Suppressor macrophage treated with lipopolysaccharide for 1 hour (primary cell): Measurements from ENCODE around the gene COL1A2.
A peak's percentile ranks its signal among the peaks of the same experiment; 100 is the strongest.

Experiments
- DNase-seq, 3 donors: peaks; one replicate each; pipeline ENCODE4 v3.0.0-alpha.2; 2020 to 2022

The COL1A2 gene

DNA sequence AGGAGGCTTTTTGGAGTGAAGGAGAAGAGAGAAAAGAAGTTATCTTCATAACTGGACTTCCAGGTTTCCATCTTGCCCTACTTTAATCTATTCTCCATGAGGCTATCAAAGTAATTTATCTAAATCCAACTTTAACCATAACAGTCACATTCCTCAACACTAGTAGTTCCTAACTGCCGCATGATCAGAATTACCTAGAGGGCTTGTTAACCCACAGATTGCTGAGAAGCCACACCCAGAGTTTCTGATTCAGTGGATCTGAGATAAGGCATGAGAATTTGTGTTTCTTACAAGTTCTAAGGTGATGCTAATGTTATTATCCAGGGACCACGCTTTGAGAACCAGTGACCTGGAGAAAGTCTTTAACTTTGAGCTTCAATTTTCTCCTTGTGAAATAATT lies 8.3 kb upstream of the COL1A2 start:
- DNase-seq: no peak

DNA sequence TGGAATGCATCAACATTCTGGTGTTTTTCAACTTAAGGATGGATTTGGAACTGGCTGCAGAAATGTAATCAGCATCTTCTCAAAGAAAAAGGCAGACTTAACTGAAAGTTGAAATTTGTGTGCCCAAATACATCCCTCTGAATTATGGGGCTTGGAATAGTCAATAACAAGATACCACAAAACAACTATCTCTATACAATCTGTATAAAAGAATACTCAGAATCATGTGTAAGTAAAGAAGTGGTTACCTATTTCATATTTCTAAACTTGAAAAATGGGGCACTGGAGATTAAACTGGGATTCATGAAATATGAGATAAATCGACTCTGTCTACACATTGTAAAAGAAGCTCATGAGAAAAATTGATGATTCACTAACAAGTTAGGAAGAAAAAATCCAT lies 6.2 kb upstream of the COL1A2 start:
- DNase-seq: no peak

DNA sequence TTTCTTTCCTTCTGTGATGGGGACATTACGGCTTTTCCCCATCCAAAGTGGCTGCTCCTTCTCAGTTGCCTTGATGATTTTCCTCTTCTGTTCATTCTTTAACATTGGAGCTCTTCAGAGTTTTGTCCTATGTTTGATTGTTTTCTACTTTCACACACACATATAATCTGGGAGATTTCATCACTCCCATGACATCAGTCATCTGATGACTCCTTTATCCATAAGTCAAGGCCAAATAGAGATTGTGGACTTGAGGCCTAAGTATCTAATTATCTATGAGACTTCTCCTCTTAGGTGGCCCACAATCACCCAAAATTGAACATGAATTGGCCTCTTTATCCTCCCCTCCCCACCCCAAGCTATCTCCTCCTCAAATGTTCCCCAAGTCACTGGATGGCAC lies 5.3 kb upstream of the COL1A2 start:
- DNase-seq: no peak

DNA sequence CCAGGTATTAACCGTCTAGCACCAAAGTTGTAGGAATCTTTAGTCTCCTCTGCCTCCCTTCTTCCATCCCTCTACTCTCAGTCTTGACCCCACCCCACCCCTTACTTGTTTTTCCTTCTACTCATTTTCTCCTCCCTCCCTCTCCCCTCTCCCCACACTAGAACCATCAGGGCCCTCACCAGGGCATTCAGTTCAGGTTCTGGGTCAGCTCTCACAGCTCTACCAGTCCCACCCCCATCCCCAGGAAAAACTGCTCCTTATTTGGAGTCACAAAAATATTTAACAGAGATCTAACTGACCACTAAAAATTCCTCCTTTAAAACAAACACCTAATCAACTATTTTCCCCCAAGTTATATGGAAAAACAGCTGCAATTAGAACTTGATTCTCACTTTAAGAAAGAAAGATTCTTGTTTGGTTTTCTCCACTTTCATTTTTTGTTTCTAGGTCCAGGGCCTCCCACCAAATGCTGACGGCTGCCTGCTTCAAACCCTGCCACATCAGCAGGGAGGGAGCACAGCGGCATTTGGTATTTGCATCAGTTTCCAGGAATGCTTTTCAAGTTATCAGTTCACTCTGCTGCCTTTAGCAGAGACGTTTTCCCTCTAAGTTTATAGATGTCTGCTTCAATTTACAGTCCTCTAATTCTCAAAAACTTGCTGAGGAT lies 2.8 kb upstream of the COL1A2 start:
- no peak for DNase-seq

DNA sequence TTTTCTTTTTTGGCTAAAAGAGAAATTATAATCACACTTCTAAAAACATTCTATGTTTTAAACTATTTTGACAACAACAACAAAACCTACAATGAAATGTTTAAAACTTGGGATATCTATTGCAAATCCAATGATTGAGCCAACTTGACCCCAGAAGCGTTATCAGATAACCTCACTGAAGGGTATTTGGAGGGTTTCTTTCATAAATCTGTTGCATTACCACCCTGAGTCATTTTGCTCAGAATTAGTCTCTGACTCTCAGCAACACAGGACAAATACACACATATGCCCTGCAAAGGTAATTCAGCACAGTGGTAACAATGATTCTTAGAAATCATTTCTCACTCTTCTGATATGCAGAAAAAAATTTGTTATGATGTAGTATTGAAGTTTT lies 2.3 kb upstream of the COL1A2 start:
- DNase-seq: no peak

DNA sequence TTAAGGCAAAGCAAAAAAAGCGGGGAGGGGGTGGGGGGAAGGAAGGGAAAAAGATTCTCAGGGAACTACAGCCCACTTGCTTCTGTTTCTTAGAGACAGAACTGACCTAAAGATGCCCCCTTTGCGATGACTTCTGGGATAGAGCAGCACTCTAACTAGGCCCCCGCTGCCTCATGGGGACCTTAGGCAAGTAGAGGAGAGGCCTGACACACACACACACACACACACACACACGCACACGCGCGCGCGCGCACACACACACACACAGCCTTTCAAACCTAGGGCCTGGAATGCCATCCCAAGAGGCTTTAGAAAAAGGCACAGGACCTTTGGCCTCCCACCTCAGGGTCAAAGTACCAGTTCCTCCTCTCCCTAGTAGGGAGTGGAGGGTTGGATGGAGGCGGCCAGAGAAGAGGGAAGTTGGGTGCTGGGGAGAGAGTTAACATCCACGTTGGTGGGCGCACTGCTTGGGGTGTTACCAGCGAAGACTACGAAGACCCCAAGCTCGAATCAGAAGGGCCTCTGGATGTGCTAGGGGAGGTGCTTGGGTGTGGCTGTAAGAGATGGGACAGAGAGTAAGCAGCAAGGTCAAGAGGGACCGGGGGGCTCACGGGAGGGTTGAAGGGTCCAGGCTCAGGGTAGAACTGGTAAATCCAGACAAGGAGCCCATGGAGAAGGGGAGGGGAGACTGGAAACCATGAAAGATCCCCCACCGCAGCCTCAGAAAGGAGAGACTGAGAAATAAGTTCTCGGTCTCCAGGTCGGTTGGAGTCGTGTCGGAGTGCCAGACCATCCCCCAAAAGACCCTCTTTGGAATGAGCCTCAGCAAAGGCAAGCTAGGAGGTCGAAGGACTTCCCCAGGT lies 1.2 kb upstream of the COL1A2 start:
- no peak for DNase-seq

DNA sequence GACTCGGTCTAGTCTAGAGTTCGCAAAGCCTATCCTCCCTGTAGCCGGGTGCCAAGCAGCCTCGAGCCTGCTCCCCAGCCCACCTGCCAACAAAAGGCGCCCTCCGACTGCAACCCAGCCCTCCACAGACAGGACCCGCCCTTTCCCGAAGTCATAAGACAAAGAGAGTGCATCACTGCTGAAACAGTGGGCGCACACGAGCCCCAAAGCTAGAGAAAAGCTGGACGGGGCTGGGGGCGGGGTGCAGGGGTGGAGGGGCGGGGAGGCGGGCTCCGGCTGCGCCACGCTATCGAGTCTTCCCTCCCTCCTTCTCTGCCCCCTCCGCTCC lies 622 bp upstream of the COL1A2 start:
- DNase-seq: no peak

DNA sequence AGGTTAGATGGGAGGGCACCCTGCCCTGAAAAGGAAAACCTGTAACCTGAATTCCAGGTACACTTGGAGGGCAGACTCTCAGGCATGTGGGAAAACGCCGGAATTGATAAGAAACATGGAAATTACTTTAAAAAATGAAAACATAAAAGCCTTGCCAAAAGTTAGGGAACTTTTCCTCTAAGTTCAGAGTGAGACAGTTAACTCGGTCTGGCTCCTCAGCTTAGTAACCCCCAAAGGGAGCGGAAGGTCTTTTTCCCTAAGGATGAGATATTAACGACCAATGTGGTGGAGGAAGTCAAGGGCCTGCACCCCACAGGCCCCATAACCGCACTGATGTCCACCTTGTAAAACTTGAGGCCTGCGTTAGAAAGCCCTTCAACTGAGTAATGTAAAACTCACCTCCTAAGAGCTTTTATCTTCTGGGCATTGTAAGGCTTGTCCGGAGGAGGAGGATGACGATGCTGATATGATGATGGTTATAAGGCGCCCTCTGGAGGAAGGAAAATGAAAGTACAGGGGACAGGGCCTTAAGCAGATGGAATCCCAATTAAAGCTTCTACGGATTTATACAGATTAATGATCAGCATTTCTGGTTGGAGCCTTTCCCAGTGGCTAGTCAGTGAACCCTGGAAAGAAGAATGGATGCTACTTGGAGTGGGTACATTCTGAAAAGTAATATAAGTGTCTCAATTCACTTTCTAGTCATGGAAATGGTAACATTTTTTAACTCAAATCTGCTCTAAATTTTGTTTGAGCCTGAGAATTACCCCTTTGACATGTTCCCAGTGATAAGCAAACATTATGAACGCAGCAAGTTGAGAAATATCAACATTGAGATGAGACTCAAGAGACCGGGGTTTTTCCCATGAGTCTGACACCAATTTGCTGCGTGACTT lies 694 bp downstream of the COL1A2 start:
- peak; percentile 49 to 74 (median 62) for DNase-seq

DNA sequence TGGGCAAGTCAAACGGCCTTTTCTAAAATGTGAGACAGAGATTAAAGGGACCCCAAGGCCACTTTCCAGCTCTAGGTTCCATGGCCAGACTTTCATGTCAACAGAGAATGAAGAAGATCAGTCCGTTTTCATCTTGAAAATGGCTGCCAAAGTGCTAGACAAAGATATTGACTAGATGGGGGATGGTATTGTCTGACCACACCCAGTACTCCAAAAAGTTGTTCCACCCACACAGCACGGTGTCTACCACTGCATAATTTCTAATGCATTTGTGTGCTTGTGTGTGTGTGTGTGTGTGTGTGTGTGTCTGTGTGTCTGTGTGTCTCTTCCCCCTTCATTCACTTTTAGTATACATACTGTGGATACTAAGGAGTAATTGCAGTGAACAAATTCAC lies 1.3 kb downstream of the COL1A2 start:
- no peak for DNase-seq

DNA sequence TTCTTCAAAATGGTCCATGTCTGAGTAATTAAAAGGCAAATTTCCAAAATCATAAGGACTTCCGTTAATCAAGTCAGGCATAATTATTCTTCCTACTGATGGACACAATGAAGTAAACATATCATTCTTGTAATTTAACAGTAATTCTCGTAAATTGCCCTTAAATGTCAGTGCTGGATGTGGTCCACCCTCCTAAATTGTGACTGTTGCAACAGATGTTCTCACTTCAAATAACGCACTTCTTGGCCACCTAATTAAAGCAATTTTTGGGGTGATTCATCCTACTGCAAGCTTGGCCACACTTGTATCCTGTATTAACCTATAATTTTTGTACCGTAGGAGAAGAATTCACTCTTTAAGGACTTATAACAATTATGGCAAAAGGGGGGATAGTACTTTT lies 1.9 kb downstream of the COL1A2 start:
- no peak for DNase-seq

DNA sequence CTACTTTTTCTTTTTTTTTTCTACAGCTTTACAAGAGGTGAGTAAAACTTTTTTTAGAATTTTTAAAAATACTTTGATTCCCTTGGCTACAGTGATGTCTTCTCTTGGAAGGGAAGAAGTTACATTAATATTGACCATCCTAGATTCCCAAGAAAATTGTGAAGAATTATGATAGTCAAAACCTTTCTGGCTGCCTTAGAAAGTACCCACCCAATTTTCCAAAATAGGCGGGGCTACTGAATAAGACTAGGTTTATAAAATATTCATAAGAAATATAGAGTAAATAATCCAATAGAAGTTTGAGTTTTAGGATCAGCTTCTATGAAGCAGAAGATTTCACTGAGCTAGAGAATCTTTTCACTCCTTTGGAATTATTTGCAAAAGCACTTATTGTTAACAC lies 3.0 kb downstream of the COL1A2 start:
- DNase-seq: no peak

DNA sequence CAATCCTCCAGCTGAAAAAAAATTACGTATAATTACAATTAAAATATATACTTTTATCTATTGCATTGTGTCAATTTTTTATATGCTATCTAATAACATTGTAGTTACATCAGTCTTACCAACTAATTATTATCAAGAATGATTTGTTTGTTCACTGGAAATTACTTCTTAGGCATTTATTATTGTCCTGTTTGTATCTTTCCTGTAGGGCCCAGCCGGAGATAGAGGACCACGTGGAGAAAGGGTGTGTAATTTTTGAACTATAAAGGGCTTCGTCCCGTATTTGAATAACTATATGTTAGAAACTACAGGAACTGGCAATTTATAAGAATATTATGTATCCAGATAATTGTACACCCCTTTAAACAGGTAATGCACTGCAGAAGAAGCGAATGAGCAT lies 4.1 kb downstream of the COL1A2 start:
- DNase-seq: no peak

DNA sequence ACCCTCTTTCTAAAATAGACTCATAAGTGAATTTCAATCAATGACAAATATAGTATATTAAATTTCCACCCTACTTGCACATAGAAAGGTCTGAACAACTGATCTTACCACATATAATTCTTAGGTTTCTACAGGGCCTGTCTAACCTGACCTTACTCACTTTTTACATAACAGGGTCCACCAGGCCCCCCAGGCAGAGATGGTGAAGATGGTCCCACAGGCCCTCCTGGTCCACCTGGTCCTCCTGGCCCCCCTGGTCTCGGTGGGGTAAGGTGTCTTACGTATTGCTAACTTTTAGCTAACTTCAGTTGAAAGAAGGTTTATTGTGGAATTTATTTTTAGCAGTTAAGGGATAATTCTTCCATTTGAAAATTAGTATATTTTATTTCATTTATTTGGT lies 5.3 kb downstream of the COL1A2 start:
- DNase-seq: no peak

DNA sequence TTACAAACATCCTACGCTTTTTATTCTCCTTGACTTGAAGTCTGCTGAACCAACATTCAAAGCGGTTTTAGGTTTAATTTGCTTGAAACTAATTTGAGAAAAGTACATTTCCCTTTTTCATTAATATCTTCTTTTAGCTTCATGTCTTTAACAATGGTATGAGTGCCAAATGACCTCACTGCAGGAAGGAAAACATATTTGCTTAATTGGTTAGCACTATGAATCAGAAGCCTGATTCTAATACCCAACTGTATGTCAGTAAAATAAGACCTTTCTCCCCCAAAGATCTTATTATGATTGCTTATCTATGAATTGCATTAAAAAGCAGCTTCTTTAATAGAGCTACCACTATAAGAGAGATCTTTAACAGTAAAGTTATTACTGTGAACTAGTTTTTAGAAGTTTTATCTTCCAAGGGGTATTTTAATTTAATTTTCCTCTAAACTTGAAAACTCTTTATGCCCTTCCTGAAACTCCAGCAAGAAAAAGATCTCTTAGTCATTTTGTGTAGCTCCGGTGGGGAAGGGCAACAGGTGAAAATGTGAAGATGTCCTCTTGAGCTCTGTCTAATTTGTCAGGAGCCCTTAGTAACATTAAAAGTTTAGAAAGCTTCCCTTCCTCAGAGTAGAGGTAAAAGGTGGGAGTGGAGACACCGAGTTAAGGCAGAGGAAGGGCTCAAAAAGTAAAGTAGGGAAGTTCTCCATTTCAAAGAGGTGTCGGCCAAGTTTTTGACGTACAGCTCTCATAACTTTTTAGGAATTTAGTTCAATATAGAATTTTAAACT lies 6.1 kb downstream of the COL1A2 start:
- DNase-seq: no peak

DNA sequence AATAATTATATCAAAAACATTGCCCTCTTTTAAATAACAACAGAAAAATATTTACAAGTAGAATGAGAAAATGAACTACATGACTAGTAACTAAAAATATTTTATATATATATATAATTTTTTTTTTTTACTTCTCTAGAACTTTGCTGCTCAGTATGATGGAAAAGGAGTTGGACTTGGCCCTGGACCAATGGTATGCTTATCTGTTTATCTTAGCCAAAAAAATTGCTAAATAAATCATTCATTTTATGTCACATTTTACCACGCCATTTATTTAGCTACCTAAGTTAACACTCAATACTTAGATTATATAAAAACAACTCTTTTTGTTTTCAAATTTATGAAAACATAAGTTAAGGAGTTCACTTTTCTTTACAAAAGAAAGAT lies 6.7 kb downstream of the COL1A2 start:
- no peak for DNase-seq

DNA sequence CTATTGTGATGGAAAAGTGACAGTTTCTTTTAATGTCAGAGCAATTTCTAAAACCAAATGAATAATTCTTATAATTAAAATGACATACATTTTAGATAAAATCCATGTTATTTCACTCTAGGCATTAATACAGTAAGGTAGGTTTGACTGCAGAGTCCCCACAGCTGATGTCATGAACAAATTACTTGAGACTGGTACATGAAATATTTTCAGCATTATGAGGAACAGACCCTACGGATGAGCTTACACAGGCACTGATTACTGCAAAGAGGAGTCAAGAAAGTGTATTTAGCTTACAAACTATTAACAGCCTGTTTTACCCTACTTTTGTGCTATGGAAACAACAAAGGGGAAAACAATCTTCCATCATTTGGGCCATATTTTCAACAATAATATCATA lies 8.9 kb downstream of the COL1A2 start:
- DNase-seq: no peak

DNA sequence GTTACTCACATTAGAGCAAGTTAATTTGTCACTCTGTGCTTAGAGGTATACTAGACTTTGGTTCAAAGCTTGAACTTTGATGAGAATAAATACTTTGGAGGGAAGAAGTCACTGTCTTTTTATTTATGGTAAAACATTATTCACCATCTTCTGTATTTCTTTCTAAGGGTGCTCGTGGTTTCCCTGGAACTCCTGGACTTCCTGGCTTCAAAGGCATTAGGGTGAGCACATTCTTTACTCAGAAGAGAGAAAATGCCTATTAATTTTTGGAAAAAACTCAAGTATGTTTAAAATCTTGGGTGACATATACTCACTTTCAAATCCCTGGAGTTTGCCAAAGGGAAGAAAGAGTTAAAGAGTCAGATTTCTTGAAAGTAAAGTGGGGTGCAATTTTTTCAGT lies 10.8 kb downstream of the COL1A2 start:
- no peak for DNase-seq

DNA sequence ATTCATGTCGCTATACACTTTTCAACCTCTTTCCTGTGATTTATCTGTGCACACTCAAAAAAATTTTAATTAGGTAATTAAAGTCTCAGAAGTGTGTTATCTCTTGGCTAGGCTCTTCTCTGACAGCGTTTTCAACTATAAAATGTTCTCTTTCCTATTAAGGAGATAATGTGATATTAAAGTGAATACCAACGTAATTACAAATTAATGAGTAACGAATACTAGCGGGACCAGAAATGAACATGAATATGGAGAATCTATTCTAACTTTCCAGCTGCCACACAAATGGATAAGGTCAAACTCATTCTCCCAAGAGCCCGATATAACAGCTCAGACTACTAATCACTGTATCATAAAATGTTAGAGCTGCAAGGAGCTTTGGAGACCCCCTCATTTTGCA lies 12.0 kb downstream of the COL1A2 start:
- no peak for DNase-seq

DNA sequence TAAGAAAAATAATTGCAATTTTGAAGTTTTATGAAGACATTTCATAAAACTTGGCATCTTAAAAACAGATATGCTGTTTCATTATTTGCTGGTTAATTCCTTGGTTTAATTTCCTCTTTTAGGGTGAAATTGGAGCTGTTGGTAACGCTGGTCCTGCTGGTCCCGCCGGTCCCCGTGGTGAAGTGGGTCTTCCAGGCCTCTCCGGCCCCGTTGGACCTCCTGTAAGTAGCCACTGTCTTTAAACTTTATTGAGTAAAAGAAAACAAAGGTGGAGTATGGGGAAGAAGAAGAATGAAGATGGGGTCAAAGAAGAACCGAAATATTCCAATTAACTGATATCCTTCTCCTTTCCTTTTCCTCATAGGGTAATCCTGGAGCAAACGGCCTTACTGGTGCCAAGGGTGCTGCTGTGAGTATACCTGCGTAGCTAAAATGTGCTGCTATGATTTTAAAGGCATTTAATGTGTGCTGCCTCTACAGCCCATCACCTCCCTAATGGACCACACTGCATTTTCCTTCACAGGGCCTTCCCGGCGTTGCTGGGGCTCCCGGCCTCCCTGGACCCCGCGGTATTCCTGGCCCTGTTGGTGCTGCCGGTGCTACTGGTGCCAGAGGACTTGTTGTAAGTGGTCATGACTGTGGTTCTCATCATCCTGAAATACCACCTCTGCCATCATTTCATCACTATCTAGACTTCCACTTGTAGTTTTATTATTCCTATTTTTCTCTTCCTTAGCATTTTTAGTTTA lies 14.7 kb downstream of the COL1A2 start:
- no peak for DNase-seq

DNA sequence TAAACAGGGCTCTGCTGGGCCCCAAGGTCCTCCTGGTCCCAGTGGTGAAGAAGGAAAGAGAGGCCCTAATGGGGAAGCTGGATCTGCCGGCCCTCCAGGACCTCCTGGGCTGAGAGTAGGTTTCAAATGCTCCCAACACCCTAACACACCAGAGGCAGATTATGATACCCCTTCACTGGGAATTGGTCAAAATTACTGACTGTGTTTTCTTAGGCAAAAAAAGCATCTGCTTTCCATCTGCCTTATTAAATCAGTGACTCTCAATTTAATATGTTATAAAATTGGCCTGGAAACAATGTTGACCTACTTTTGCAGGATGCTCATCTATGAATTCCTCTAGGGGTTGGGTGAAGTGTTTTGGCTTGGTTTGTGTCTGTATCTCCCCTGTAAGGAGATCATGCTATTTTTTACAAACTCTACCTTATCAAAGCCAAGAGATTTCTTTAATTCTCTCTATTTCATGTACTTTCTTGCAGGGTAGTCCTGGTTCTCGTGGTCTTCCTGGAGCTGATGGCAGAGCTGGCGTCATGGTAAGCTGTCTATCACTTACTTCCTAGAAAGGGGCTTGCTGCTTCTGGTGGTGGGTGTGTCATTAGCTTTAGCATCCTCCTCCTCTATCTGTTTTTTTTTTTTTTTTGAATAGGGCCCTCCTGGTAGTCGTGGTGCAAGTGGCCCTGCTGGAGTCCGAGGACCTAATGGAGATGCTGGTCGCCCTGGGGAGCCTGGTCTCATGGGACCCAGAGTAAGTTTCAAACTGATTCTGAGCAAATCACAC lies 15.9 kb downstream of the COL1A2 start:
- no peak for DNase-seq

DNA sequence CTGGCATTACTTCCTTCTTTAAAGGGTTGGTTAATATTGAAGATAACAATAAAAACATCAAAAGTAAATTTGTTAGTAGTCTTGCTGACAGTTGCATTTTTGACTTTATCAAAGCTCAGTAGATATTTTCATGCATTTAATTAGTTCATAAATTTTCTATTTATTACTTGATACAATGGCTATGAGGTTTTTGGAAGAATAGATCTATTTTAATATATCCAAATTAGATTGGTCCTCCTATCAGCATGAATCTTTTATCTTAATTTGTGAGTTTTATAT lies 16.4 kb downstream of the COL1A2 start:
- DNase-seq: no peak
